Left forelimb (tissue), 1 donor: Measurements from ENCODE around the gene TMEM164.

Source experiments
- DNase-seq: peaks from one replicate; pipeline ENCODE4 v3.0.0-alpha.2; 2018; ENCODE audit warnings: low spot score

The TMEM164 gene

DNA sequence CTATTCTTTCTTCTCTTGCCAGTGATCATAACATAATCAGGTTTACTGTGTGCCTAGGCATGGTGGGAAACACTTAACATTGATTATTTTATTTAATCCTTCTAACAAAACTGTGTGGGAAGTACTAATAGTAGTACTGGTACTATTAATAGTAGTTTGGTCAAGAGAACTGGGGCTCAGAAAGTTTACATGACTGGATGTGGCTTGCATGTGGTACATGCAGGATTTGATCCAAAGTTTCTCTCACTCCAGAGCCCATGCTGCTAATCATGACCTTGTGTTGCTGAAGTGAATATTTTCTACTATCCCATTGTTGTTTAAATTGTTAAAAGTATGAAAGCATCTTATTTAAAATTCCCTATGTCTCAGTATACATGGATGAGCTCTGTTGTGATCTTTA lies 78.4 kb downstream of the TMEM164 start:
- DNase-seq = no peak

DNA sequence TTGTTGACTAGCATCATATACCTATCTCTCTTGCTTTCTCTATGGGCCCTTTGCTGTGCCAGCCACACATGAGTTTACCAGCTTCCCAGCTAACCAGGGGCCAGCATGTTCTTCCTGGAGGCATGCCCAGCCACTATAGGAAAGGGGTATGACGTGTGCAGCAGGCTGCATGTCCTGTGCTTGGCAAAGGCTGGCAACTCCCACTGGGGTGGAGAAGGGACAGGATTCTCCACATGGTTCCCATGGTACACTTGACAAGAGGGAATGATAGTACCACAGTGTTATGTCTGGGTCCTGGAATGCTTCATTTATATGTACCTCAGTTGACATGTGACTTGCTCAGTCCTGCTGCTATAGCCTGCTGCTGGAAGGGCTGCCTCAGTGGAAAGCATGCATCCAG lies 78.8 kb downstream of the TMEM164 start:
- no peak for DNase-seq

DNA sequence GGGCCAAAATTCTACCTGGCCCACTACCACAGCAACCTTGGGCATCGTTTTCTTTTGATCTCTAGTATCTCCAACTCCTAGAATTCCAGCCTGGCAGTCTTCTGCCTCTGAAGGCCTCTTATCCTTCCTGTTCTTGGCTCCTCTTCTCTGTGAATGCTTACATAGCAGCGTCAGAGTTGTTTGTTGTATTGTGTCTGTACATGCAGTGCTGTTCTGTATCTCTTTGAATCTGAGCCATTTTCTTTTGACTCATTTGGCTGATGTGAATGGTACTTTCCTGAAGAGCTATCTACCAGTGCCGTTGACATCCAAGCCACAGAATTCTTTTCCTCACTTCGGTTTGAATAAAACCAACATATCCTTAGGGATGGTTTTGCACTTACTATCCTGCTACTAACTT lies 79.2 kb downstream of the TMEM164 start:
- no peak for DNase-seq

DNA sequence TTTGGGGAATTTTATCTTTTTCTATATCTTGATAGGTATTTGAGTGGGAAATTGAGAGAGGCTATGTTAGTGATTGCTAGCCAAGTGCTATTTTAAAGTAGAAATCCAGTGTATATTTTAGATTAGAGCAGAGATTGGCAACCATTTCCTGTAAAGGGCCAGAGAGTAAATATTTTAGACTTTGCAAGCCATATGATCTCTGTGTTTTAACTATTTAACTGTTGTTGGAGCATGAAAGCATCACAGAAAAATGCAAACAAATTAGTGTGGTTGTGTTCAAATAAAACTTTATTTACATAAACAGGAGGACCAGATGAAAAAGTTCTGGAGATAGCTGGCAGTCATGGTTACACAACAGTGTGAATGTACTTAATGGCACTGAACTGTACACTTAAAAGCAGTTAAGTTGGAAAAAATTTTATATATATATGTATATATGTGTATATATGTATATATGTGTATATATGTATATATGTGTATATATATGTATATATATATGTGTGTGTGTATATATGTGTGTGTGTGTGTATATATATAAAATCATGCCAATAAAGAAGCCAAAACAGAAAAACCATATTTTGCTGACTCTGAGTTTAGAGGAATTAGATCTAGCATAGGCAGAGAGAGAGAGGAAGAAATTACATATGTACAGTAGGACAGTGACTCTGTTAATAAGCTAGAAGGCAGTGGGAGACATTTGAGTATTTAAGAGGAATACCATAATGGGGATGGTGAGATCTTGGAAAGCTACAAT lies 83.4 kb downstream of the TMEM164 start:
- DNase-seq = no peak

DNA sequence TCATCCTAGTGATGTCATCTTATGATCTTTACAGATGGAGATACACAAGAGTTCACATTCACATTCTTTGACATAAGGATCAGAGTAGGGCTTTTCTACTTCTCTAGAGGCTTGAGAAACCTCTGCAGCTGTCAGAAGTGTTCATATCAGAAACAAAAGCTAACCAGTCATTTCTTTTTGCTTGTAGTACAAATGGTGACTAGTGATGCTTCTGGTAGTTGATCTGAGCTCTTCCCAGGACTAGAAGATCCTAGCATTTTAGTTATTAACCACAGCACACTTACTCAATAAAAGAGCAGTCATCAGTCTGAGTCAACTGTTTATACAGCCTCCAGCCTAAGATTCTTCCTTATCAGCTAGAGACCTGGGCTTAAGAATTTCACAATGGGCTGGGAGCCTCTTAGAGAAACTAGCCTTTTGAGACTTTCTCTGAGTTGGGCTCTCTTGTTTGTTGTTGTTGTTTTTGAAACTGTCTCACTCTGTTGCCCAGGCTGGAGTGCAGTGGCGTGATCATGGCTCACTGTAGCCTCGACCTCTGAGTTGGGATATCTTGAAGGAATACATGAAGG lies 84.1 kb downstream of the TMEM164 start:
- DNase-seq = no peak

DNA sequence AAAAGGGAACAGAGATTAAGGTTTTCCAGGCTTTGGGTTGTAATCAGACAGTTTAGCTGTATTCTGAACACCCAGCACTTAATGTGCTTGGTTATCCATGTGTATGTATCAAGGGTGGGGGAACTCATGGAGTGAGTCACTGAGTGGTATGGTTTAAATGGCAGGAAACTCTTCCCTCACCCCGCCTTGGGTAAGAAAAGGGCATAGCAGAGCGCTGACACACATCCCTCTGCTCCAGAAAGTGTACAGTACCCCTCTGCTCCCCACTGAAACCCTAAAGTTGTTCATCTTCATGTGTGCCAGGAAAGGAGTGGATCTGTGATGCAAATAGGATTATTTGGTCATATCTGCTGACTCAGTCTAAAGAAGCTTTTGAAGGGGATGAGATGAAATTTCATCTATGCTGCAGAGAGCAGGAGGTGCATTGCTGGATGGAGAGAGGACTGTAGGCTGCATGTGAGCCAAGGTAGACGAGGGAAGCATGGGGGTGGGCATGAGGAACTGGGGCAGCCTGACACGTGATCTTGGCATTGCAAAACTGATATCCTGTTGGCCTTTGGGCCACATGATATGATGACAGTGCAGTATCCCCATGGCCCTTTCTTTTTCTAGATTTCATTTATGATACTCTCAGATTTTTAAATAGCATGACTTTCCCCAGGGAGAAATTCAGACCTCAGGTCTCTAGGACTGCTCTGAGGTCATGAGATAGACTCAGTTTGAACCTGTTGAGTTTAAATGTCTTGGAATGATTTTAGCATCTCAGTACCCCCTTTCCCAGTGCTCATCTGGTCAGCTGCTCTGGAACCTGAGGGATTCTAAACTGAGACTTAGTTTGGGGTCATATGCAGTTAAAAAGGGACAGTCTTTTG lies 84.8 kb downstream of the TMEM164 start:
- no peak for DNase-seq

DNA sequence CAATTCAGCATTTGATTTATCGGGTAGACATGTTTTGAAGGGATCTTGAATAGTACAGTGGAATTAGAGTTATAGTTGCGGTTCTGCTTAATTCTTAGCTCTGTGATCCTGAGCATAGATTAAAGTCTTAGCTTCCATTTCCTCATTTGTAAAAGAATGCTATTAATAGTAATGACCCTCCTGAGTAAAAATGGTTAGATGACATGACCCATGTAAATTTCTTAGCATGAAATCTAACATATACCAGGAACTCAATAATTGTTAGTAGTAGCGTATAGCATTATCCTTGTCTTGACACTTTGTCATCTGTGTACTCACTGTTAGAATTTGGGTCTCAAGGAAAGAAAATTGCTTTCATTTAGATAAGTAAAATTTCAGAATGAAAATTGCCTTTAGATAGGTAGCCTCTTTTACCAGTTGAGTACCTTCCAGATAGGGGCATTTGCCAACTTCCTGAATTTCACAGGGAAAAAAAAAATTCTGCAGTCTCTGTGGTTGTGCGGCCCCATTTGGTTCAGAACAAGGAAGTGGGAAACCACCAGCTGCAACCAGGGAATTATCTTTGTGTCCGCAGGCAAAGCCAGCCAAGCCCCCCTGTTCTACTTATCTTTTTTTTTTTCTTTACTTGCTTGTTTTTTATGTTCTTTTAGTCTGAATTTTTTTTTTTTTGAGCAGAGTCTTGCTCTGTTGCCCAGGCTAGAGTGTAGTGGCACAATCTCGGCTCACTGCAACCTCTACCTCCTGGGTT lies 86.9 kb downstream of the TMEM164 start:
- DNase-seq = no peak

DNA sequence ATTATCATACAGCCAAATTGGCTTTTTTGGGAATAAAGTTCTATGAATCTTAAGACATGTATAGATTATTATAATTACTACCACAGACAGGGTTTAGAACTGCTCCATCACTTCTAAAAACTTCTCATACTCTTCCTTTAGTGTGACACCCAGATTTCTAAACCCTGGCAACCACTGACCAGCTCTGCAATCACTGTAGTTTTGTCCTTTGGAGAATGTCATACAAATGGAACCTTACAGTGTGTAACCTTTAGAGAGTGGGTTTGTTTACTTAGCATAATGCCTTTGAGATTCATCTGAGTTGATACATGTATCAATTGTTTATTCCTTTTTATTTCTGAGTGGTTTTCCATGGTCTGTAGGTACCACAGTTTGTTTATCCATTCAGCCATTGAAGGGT lies 95.0 kb downstream of the TMEM164 start:
- DNase-seq = no peak

DNA sequence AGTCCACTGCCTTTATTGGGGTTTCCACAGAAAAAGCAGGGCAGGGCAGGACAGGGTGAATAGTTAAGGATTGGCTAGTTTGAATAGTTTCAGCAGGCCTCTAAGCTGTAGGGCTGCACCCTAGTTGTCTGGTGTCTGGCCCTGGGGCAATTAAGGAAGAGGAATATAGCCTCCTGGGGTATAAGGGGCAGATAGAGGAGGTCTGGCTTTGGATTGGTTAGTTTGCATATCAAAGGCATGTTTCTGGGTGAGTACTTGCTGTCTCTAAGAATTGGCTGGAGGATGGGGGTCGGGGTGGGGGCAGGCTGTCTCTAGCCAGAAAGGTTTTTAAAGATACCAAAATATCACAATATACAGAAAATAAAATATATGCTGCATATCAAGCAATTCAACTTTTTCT lies 100.4 kb downstream of the TMEM164 start:
- no peak for DNase-seq

DNA sequence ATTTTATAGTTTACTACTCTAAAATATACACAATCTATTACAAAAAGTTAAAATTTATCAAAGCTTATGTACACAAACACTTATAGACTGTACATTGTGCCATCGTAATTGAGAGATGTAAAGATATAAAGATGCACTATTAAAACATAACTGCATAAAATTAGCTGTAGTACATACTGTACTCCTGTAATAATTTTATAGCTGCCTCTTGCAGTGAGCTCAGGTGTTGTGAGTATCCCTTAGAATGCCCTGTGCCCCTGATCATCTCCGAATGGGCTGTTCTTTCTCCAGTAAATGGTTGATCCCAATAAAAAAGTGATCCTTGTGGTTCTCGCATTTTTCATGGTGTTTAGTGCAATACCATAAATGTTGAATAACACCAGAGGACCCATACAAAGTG lies 101.2 kb downstream of the TMEM164 start:
- DNase-seq = no peak

DNA sequence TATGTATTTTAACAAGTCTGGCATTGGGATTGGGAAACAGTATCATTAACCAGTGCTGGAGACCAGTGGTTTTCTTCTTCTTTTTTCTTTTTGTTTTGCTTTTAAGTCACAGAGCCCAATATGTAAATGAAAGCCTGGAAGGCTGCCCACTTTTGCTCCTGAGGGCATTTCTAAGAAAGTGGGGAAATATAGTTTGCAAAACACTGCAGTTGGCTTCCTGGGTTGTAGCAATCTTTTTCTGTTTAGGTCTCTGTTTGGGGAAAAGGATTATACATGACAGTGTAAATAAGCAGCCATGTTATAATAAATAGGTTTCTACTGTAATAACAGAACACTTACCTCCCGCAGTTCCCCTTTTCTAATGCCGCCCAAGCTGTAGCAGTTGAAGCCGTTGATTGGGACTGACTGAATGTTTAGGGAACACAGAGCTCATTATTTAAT lies 105.5 kb downstream of the TMEM164 start:
- no peak for DNase-seq

DNA sequence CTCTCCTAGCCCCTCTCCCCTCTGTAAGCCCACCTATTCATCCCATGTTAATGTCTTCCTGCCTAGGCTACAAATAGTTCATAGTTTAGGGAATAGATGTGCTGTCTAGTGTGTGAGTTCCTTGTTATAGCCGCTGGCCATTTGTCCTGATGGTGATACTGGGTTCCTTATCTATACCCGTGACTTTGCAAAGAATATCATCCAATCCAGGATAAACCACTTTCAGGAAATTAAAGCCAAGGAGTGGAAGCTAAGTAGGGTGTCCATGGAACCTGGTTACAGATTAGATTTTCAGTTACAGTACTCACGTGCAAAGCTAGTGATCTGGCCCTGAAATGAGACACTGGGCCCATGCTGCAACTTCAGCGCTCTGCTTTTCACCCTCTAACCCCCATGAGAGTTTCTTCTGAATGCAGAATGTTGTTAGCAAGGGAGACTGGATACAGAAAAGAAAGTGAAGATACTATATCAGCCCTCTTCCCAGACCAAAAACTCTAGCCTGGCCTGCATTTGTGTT lies 111.4 kb downstream of the TMEM164 start:
- DNase-seq = no peak

DNA sequence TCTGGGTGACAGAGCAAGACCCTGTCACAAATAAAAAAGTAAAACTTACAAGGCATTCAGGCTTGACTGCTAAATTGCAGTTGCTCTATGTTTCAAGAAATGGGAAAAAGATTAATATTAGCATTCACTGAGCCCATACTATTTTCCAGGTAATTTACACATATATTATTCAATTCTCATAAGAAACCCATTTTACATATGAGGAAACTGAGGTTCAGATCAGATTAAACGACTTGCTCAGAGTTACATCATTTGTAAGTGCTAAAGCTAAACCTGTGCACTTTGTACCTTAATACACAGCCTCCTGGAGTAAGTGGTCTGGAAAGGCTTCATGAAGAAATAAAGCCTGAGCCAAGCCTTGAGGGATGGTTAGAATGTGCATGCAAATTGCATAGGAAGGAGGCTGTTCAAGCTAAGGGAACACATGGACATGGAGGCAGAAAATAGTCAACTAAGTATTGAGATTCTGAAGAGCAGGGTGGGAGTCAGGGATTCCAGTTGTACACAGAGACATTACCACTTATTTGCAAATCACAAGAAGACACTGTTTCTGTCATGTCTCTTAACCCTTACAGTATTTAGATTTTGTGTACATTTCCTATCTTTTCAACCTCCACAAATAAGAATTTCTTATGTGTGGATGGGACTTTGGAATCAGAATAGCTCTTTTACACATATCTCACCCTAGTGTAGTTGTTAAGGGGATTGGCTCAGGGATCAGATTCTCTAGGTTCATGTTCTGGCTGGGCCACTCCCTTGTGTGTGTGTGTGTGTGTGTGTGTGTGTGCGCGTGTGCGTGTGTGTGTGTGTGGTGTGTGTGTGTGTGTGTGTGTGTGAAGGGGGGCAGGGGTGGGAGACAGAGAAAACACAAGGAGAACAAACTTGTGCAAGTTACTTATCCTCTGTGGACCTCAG lies 113.4 kb downstream of the TMEM164 start:
- DNase-seq = no peak

DNA sequence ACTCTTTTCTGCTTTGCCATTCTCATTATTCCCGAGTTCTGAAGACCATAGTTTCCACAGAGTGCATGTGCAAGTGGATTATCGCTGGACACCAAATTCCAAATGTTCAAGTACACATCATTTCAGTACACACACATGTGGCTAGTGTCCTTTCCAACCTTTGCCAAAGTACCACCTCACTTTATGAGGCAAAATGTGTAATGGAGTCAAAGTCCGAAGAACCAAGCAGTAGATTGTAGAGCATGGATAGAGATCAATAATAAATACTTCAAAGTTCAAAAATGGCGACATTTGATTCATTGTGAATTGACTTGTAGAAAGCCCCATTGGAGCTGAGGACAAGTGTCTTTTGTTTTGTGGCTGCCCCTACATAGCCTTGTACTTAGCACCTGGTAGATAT lies 115.6 kb downstream of the TMEM164 start:
- no peak for DNase-seq

DNA sequence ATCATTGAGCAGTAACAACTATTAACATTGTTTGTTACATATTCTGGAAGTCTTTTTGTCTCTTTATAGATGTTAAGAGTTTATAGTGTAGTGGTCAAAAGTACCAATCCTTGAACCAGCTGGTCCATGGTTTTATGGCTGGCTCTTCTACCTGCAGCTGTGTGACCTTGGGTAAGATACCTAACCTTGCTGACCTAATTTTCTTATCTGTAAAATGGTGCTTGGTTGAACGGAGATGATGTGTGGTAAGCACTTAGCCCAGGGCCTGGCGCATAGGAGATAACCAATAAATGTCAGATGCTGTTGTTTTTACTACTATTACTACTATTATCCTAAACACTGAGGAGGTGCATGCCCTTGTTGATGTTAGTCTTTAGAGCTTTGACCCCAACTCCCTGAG lies 116.6 kb downstream of the TMEM164 start:
- no peak for DNase-seq

DNA sequence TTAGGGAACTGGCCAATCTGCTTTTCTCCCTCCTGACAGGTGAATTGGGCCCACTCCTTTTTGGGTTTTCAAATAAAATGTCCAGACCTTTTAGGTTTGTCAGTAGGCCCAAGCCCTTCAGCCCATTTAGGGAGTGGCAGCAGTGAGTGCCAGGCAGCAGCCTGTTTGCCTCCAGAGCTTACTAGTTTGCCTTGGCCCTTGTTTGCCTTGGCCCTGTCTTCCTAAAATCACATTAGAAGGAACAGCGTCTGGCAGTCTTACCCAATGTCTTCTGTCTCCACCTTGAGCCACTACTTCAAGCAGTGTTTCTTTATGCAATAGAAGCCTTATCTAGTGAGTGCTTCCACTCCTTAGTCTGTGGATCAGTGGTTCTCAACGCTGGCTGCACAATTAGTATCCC lies 117.1 kb downstream of the TMEM164 start:
- no peak for DNase-seq

DNA sequence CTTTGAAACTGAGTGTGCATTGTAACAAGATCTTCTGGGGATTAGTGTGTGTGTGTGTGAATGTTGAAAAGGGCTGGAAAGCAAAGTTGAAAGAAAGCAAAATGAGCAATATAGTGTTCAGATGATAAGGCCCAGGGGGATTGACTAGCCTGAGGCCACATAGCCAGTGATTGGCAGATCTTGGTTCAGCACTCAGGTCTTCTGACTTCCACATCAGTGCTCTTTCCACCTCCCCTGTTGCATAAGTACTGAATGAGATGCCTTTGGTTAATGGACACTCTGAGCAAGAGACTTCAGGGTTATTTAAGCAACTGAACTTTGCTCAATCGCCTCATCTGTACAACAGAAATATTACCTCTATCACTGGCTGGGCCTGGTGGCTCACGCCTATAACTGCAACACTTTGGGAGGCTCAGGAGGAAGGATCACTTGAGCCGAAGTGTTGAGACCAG lies 120.4 kb downstream of the TMEM164 start:
- no peak for DNase-seq

DNA sequence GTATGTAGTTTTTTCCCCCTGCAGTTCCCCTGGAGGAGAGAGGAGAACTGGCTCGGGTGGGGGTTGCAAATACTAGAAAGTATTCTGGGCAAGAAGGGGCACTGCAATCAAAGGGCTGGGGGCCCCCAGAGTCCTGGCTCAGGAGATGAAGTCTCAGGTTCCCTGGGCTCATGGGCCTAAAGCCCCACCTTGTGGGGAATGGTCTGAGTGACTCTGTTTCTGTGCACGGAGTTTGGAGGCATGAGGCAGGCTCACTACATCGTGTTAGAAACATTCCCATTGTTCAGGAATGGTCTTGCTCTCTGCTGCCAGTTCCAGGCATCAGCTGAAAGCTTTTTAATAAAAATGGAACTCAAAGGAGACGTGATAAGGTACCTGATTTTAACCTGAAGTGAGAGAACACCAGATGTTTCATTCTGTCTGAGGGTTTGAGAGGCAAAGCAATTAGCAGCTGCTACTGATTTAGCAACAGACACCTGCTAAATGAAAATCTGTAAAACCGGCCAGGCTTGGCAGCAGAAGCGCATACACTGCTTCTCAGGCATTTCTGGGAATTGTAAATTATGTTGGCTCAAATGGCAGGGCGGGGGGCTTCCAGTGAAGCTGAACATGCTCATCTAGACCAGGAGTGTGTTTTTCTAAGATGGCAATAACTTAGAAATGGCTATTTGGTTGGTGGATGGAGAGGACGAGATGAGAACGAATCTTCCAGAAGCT lies 122.7 kb downstream of the TMEM164 start:
- DNase-seq = no peak

DNA sequence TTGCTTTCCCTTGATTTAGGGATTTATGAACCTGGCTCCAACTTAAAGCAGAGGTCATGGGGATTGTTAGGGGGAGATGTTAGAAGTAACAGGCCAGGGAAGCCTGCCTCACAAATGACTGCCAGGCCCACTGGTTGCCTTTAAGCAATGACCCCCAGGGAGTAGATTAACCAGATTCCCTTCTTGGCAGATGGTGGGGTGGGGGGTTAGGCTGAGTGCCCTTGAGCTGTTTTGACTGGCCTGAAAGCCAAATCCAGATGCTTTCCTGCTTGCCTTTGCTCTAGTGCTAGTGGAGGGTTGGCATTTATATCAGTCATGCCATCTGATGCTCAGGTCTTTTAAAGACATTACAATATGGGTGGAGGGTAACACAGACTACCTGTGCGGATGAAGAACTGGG lies 128.1 kb downstream of the TMEM164 start:
- no peak for DNase-seq

DNA sequence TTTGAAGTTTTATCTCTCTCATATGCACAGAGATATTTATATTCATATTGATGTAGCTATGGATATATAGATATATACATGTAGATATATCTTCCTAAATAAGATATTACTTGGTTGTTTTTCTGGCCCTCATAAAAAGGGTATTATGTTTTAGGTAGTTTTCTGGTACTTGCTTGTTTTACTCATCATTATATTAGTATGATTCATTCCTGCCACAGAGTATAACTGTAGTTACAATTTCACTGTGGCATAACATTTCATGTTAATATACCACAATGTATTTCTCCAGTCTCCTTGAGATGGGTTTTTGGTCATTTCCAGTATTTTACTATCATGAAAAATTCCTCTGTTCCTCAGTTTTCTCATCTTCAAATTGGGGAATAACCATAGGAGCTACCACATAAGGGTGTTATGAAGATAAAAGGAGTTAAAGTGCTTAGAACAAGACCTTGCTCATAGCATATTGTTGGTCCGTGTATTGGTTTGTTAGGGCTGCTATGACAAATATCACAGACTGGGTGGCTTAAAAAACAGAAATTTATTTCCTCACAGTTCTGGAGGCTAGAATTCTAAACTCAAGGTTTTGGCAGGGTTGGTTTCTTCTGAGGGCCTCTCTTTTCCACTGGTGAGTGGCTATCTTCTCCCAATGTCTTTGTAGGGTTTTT lies 129.7 kb downstream of the TMEM164 start:
- no peak for DNase-seq
